ENCODE results near the gene SLC7A10.

- TF ChIP-seq CTCF (IDR thresholded peaks at IDR 0.05) (no peak), POLR2A (IDR thresholded peaks at IDR 0.05) (no peak)
These were observed 22.5 kb upstream of the SLC7A10 start for GRCh38 chr19:33248104-33248503.

Data from breast epithelium (tissue), 3 donors.